NK-92 (cell line): ENCODE measurements around the gene ZZZ3.
"Not testable (repeated sequence)": the region's sequence is repeated elsewhere in the genome, so short reads cannot be mapped to it uniquely, and the experiment has no call there.

ENCODE experiments used
- DNase-seq: peaks from one replicate; lab custom pipeline; 2025; ENCODE audit not compliant: unreplicated experiment; lab: John Stamatoyannopoulos, UW

ZZZ3 gene

GRCh38 chr1:77682460-77683159 lies at the start of gene ZZZ3:
ZZZ3 (minus strand) TSS chr1:77682658; CDS start chr1:77633354, 49,304 bp downstream.
- peak; percentile 58 for DNase-seq

GRCh38 chr1:77732090-77732489 lies 49.6 kb upstream of the ZZZ3 start:
- DNase-seq = no peak

- no peak for DNase-seq
These were observed 43.2 kb upstream of the ZZZ3 start for GRCh38 chr1:77725706-77726105.

- no peak for DNase-seq
These were observed 35.7 kb upstream of the ZZZ3 start for GRCh38 chr1:77718181-77718580.

- no peak for DNase-seq
These were observed 33.6 kb upstream of the ZZZ3 start for GRCh38 chr1:77716065-77716464.

- no peak for DNase-seq
These were observed 27.3 kb upstream of the ZZZ3 start for GRCh38 chr1:77709727-77710126.

GRCh38 chr1:77706321-77706720 lies 23.9 kb upstream of the ZZZ3 start:
- no peak for DNase-seq

GRCh38 chr1:77704736-77705135 lies 22.3 kb upstream of the ZZZ3 start:
- DNase-seq = no peak

GRCh38 chr1:77699673-77700072 lies 17.2 kb upstream of the ZZZ3 start:
- not testable (repeated sequence) for DNase-seq

- no peak for DNase-seq
These were observed 15.0 kb upstream of the ZZZ3 start for GRCh38 chr1:77697441-77697840.

GRCh38 chr1:77688939-77689338 lies 6.5 kb upstream of the ZZZ3 start:
- DNase-seq = no peak

- no peak for DNase-seq
These were observed 5.1 kb upstream of the ZZZ3 start for GRCh38 chr1:77687519-77687906.

- no peak for DNase-seq
These were observed 4.5 kb upstream of the ZZZ3 start for GRCh38 chr1:77686796-77687518.

GRCh38 chr1:77683160-77684148 lies 996 bp upstream of the ZZZ3 start:
- DNase-seq = peak; percentile 47

GRCh38 chr1:77680173-77680572 lies 2.3 kb downstream of the ZZZ3 start:
- DNase-seq = no peak

GRCh38 chr1:77678660-77679610 lies 3.5 kb downstream of the ZZZ3 start:
- DNase-seq = no peak

- DNase-seq = not testable (repeated sequence)
These were observed 7.7 kb downstream of the ZZZ3 start for GRCh38 chr1:77674807-77675206.

GRCh38 chr1:77673716-77674355 lies 8.6 kb downstream of the ZZZ3 start:
- DNase-seq = no peak

- no peak for DNase-seq
These were observed 9.4 kb downstream of the ZZZ3 start for GRCh38 chr1:77673030-77673429.

GRCh38 chr1:77672374-77672773 lies 10.1 kb downstream of the ZZZ3 start:
- no peak for DNase-seq
